HUES48 (cell line): Measurements from ENCODE around the gene BACH2.

Experiments
- H3K27ac ChIP-seq: one replicate; pipeline ENCODE4 v1.7.0; 2013; ENCODE audit warnings: low read depth, low read length, inconsistent platforms
- H3K27me3 ChIP-seq: 2 replicates; pipeline ENCODE4 v1.6.1; 2013; ENCODE audit warnings: mild to moderate bottlenecking, low read length; ENCODE audit not compliant: control insufficient read depth, insufficient read depth
- H3K36me3 ChIP-seq: 2 replicates; pipeline ENCODE4 v1.6.1; 2013; ENCODE audit warnings: low read length; ENCODE audit not compliant: control insufficient read depth, insufficient read depth
- H3K4me1 ChIP-seq: 2 replicates; pipeline ENCODE4 v1.6.1; 2013; ENCODE audit warnings: mild to moderate bottlenecking, low read length; ENCODE audit not compliant: control insufficient read depth, insufficient read depth
- H3K4me3 ChIP-seq: 2 replicates; pipeline ENCODE4 v1.5.1; 2013; ENCODE audit warnings: mild to moderate bottlenecking, low read depth, low read length
- H3K9ac ChIP-seq: 2 replicates; pipeline ENCODE4 v1.6.1; 2013; ENCODE audit warnings: mild to moderate bottlenecking, low read depth, low read length, moderate library complexity
- H3K9me3 ChIP-seq: 2 replicates; pipeline ENCODE4 v1.6.1; 2013; ENCODE audit warnings: low read length; ENCODE audit not compliant: control insufficient read depth, insufficient read depth

The BACH2 gene

DNA sequence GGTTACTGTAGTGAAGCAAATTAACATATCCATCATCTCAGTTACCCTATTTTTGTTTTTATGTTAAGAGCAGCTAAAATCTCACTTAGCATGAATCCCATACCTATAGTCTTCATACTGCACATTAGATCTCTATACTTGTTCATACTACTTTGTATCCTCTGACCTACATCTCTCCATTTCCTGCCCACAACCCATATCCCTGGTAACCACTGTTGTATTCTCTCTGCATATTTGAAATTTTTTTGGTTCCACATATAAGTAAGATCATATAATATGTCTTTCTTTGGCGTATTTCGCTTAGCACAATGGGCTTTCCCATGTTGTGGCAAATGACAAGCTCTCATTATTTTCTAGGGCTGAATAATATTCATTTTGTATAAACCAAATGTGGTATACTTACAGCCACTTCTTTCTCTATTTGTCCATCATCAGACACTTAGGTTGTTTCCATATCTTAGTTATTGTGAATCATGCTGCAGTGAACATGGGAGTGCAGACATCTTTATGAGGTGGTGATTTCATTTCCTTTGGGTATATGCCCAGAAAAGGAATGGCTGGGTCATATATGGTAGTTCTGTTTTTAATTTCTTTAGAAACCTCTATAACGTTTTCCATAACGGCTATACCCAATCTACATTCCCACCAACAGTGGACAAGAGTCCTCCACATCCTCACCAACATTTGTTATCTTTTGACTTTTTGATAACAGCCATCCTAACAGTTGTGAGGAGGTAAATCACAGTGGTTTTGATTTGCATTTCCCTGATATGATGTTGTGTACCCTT lies 39.8 kb downstream of the BACH2 start:
- Histone ChIP-seq H3K27me3 (no peaks in the 10 kb centered on the region), H3K9ac (no peak overlapping the region), H3K27ac (no peak overlapping the region), H3K36me3 (no peaks in the 10 kb centered on the region), H3K4me1 (no peaks in the 10 kb centered on the region), H3K9me3 (no peaks in the 10 kb centered on the region), H3K4me3 (no peak overlapping the region)

DNA sequence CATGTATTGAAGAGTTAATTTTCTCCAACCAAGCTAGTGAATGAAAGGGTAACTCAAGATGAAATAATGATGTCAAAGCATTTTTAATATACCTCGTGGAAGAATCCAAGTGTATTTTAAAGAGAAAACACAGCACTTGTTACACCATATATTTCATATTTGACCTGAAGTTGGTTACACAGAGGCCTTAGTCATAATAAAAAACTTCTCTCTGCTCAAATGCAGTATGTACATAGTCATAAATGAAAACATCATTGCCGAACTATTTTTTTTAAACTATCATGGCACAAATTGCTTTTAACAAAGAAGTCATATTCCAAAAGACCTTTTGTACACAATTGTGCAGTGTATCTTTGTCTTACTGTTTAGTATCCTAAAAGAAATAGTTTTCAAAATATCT lies 43.0 kb downstream of the BACH2 start:
- Histone ChIP-seq H3K36me3 (no peaks in the 10 kb centered on the region), H3K4me3 (no peak overlapping the region), H3K9me3 (no peaks in the 10 kb centered on the region), H3K9ac (no peak overlapping the region), H3K27ac (no peak overlapping the region), H3K27me3 (no peaks in the 10 kb centered on the region), H3K4me1 (no peaks in the 10 kb centered on the region)

DNA sequence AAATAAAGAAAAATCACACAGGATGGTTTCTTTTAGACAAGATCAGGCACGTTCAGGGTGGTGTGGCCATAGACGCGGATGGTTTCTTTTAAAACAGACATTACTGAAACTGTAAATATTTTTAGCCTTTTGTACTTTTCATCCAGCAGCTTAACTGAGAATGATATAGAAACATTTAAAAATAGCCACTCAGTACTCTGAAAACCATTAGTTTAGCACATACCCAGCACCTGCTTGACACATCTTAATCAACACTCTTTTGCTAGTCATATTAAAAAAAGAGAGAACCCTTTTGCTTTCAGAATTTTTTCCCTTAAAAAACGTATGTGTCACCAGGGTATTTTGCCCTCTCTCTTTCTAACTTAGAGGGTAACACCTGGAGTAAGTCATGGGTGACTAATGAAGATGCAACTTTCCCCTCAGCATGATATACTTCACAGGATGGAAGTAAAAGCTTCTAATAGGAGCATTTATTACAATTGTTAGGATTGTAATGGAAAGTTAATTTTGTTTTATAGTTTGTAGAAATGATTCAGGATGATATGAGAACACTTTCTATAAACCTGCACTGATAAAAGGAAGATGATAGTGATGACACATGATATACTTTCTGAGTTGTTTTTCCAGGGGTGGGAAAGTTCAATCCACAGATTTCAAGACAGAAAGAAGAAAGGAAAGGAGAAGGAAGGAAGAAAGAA lies 45.2 kb downstream of the BACH2 start:
- H3K27me3 ChIP-seq, result no peaks in the 10 kb centered on the region
- no peak overlapping the region for H3K27ac ChIP-seq
- no peak overlapping the region for H3K9ac ChIP-seq
- H3K9me3 ChIP-seq, result no peaks in the 10 kb centered on the region
- H3K4me1 ChIP-seq, result no peaks in the 10 kb centered on the region
- no peak overlapping the region for H3K4me3 ChIP-seq
- no peaks in the 10 kb centered on the region for H3K36me3 ChIP-seq

DNA sequence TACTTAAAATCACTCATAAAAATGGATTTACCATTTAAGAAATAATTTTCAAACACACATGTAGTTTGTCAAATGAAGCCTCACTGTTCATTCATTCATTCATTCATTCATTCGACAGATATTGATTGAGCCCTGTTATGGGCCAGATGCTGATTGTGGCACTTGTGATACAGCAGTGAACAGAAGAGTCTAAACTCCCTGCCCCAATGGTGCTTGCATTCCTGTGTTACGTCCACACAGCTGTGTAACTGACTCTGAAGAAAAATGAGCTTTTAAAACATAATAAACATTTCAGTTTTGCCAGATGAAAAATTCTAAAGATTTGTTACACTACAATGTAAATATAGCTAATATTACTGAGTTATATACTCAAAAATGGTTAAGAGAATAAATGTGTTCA lies 46.2 kb downstream of the BACH2 start:
- Histone ChIP-seq H3K9ac (no peak overlapping the region), H3K4me3 (no peak overlapping the region), H3K27me3 (no peaks in the 10 kb centered on the region), H3K9me3 (no peaks in the 10 kb centered on the region), H3K4me1 (no peaks in the 10 kb centered on the region), H3K36me3 (no peaks in the 10 kb centered on the region), H3K27ac (no peak overlapping the region)

DNA sequence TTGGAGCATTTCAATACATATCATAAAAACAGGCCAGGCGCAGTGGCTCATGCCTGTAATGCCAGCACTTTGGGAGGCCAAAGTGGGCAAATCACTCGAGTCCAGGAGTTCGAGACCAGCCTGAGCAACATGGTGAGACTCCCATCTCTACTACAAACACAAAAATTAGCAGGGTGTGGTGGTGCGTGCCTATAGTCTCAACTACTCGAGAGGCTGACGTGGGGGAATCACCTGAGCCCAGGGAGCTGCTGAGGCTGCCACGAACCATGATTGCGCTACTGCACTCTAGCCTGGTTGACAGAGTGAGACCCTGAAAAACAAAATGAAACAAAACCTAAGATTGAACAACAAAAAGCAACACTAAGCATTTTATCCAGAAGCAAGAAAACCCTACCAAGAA lies 47.2 kb downstream of the BACH2 start:
- no peaks in the 10 kb centered on the region for H3K36me3 ChIP-seq
- no peak overlapping the region for H3K9ac ChIP-seq
- H3K27me3 ChIP-seq, result no peaks in the 10 kb centered on the region
- H3K4me3 ChIP-seq, result no peak overlapping the region
- H3K4me1 ChIP-seq, result no peaks in the 10 kb centered on the region
- no peak overlapping the region for H3K27ac ChIP-seq
- no peaks in the 10 kb centered on the region for H3K9me3 ChIP-seq

DNA sequence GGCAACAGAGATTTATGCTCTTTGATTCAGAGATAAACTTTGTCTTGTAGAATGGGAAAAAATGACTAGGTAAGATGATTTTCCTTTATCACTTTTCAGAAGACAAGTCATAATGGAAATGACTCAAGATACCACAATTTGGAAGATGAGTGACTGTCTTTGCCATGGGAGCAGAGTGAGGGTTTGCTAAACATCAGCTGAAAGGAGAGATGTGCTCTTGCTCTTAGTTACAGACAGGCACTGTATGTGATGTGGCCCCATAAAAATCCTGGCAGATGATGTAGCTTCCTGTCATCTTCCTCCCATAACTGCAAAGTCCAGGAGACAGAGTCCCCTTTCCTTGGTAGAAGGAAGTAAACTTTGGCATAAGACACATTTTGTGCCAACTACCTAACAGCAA lies 47.6 kb downstream of the BACH2 start:
- Histone ChIP-seq H3K4me1 (no peaks in the 10 kb centered on the region), H3K27ac (no peak overlapping the region), H3K36me3 (no peaks in the 10 kb centered on the region), H3K9ac (no peak overlapping the region), H3K4me3 (no peak overlapping the region), H3K27me3 (no peaks in the 10 kb centered on the region), H3K9me3 (no peaks in the 10 kb centered on the region)

DNA sequence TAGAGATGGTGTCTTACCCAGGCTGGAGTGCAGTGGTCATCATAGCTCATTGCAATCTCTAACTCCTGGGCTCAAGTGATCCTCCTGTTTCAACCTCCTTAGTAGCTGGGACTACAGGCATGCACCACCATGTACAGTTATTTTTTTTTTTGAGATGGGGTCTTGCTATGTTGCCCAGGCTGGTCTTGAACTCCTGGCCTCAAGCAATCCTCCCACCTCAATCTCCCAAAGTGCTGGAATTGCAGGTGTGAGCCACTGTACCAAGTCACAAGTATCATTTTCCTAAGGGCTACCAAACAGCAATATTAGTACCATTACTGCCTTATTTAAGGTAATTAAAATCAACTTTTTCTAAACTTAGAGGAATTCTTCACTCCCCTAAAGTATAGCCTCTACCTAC lies 49.4 kb downstream of the BACH2 start:
- Histone ChIP-seq H3K36me3 (no peaks in the 10 kb centered on the region), H3K9ac (no peak overlapping the region), H3K4me3 (no peak overlapping the region), H3K4me1 (no peaks in the 10 kb centered on the region), H3K9me3 (no peaks in the 10 kb centered on the region), H3K27me3 (no peaks in the 10 kb centered on the region), H3K27ac (no peak overlapping the region)

DNA sequence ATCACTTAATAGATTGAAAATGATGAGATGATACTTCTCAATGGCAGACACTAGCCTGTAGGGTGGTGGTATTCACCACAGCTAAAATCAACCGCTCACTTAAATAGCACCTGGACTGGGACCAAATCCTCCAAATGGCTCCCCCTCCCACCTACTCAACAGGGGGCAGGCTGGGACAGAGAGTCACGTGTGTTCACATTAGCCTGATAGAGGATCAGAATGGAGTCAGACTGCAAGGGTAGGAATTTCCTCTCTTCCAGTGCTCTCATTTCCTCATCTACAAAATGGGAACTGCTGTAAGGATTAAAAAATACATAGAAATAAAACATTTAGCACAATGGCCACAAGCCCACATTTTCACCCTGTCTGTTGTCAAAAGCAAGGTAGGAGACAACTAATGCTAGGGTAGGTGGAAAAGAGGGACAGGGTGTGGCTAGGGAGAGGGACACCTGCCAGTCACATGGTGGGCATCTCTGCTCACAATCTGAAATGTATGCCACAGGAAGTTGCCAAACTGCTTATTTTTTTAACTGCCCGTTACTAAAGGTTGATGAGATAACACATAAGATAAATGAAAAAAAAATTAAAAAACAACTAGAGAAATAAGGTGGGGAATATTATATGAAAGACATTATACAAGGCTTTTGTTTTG lies 55.3 kb downstream of the BACH2 start:
- H3K9me3 ChIP-seq, result no peaks in the 10 kb centered on the region
- H3K4me3 ChIP-seq, result no peak overlapping the region
- no peak overlapping the region for H3K9ac ChIP-seq
- H3K27ac ChIP-seq, result no peak overlapping the region
- no peaks in the 10 kb centered on the region for H3K4me1 ChIP-seq
- no peaks in the 10 kb centered on the region for H3K27me3 ChIP-seq
- H3K36me3 ChIP-seq, result no peaks in the 10 kb centered on the region

DNA sequence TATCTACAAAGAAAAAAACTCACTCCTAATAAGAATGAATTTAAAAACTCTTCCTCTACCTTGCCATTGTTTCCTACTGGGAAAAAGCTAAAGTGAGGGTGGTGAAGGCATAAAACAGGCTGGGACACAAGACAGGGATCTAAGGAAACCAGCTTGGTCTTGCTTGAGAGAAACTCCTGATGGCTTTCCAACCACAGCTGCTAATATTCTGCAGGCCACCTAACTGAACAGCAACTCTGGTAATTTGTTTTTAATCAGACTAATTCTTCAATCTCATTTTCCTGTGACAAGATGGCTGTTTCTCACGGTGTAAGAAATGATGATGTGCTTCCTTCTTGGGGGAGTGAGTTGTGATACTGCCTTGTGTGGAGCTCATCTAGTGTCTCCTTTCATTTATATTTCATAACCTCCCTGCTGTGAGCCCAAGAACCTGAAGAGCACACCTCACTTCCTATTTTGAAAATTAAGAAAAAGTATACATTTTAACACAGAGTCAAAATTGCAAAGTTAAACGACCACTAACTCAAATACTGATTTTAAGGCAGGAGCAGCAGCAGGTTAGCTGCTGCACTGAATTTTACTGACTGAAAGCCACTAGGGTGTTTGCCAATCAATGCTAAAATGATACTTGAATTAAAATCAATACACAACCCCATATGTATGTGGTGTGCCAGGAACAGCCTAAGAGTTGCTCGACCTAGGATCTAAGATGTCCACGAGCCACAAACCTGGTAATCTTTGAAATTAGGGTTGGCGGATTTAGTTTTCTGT lies 58.0 kb downstream of the BACH2 start:
- H3K9ac ChIP-seq, result no peak overlapping the region
- H3K27me3 ChIP-seq, result no peaks in the 10 kb centered on the region
- no peaks in the 10 kb centered on the region for H3K4me1 ChIP-seq
- peak overlapping the region; percentile 1 for H3K27ac ChIP-seq
- H3K4me3 ChIP-seq, result no peak overlapping the region
- H3K36me3 ChIP-seq, result no peaks in the 10 kb centered on the region
- no peaks in the 10 kb centered on the region for H3K9me3 ChIP-seq

DNA sequence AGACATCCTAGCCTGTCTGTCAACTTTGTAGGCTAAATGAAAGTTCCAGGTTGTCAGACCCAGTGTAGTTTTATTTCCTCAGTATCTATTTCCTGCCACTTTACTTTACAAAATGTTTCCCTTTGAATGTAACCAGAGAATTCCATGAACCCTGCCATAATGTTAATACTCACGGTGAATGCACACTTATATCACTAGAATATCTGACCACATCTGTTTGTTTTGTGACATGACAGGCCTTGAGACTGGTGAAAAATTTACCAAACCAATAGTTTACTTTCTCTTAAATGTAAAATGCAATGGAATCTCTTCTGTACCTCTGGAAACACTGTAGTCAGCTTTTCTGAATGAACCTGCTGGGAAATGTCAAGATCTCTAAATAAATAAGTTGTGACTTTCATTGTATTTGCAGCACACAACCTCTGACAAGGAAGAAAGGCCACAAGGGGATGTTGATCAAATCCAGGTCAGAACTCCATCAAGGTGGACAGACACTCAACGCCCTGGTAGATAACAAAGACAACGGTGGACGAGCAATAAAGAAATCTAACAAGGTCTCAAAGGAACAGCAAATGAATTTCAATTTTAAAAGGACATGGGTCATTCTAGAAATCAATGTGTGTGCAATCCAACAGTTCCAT lies 59.2 kb downstream of the BACH2 start:
- Histone ChIP-seq H3K36me3 (no peaks in the 10 kb centered on the region), H3K27me3 (no peaks in the 10 kb centered on the region), H3K9me3 (no peaks in the 10 kb centered on the region), H3K4me1 (no peaks in the 10 kb centered on the region), H3K9ac (no peak overlapping the region), H3K27ac (no peak overlapping the region), H3K4me3 (no peak overlapping the region)
